HG03045 (cell line): ENCODE measurements around the gene ZFP64.
"Not testable (repeated sequence)": the region's sequence is repeated elsewhere in the genome, so short reads cannot be mapped to it uniquely, and the experiment has no call there.

ENCODE experiments used
- ATAC-seq: cut with Tn5 transposase; IDR thresholded peaks from one replicate; pipeline ENCODE4 v1.9.1; 2021; ENCODE audit warnings: mild to moderate bottlenecking, moderate library complexity; ENCODE audit not compliant: unreplicated experiment

ZFP64 gene

GRCh38 chr20:52207020-52207810 is 15.6 kb upstream of the ZFP64 start:
- ATAC-seq, result no peak

DNA sequence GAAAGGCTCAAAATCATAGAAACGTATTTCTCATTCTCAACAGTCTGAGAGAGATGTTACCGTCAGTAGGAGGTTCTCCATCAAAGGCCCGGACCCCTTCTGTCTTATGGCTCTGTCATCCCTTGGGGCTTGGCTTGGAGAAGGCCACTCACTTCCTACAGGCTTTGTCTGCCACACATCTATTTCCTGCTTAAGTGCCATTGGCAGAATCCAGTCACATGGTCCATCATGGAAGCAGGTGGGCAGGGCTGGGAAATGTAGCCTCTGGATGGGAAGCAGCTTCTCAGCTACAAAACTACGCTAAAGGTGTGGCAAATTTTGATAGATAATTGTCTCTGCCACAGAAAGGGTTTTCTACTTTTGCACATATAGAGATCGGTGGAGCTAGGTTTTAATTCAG is 12.6 kb upstream of the ZFP64 start:
- no peak for ATAC-seq

DNA sequence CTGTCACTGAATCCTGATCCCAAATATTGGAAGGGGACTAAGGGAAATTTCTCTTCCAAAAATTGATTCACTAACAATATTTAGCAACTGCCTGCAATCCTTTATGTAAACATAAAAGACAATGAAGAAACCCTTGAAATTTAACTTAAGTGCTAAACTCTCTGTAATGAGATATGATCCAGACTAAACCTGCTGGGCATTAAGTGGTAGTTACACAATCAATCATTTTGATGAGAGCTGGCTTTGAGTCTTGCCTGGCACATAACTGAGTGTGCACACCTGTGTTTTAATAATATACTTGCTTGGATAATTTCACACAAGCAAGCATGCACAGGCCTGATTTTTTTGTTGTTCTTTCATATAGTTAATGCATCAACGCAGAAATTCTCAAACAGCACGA is 9.8 kb upstream of the ZFP64 start:
- ATAC-seq, result no peak

DNA sequence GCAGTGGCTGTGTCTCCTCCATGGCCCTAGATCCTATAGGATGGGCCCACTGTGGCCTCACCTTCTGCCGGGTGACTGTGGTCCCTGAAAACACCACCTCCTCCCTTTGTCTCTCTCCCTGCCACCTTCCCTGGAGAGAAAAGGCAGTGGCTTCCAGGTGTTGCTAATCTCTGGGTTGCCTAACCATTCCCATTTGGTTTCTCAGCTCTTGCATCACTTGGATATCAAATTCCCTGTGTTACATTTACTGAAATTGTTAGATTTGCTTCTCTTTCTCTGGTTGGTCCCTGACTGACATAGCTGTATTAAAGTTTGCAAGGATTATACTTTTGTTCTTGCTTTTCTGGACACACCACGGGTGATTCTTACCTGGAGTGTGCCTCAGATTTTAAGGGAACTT is 9.3 kb upstream of the ZFP64 start:
- no peak for ATAC-seq

- ATAC-seq, result no peak
Measured at GRCh38 chr20:52196845-52197244, 5.3 kb upstream of the ZFP64 start.

- ATAC-seq, result no peak
Measured at GRCh38 chr20:52193886-52194545, 2.4 kb upstream of the ZFP64 start.

DNA sequence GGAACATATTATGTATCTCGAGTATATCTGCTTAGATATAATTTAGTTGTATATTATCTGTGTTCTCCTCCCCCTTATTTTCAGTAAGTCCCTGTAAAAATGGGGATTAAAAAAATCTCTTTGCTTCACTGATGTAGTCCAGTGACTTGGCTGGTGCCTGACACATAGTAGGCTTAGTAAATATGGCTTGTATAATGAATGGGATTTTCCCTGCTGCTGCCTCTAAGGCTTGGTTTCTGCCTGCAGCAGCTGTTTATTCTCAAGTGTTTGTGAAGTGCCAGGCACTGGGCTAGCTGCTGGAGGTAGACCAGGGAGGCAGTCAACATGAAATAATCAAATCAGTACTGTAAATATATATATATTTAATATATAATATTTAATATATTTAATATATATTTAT is 1.6 kb upstream of the ZFP64 start:
- ATAC-seq, result no peak

- not testable (repeated sequence) for ATAC-seq
Measured at GRCh38 chr20:52192719-52193007, 1.1 kb upstream of the ZFP64 start.

DNA sequence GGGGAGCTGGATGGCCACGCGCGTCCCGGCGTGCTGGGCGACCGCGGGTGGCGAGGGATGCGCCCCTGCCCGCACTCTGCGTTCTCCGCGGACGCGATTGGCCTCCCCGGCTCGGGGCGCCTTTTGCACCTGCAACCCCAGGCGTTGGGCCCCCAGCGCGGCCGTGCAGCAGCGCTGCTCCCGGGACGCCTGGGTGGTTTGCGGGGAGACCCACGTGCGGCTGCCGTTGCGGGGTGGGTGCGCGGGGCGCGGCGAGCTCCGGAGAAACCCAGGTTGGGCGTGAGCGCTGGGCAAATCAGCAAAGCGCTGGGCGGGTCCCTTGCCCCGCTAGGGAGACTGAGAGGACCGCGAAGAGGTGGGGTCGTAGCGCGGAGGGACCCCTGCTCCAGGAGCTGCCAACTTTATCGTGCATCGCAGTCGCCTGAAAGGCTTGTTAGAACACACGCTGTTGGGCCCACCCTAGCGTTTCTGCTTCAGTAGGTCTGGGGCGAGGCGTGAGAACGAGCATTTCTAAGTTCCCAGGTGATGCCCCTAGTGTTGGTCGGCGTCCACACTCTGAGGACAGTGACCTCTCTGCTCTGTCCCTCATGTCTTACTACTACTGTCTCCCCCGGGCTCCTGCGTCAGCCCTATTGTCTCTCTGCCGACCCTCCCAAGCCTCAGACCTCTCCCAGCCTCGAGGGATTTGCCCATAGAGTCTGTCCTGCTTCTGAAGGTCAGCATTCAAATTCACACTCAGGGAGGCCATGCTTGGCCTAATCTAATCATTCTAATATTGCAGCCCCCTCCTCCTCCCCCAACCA is 538 bp upstream of the ZFP64 start:
- peak; percentile 45 for ATAC-seq

DNA sequence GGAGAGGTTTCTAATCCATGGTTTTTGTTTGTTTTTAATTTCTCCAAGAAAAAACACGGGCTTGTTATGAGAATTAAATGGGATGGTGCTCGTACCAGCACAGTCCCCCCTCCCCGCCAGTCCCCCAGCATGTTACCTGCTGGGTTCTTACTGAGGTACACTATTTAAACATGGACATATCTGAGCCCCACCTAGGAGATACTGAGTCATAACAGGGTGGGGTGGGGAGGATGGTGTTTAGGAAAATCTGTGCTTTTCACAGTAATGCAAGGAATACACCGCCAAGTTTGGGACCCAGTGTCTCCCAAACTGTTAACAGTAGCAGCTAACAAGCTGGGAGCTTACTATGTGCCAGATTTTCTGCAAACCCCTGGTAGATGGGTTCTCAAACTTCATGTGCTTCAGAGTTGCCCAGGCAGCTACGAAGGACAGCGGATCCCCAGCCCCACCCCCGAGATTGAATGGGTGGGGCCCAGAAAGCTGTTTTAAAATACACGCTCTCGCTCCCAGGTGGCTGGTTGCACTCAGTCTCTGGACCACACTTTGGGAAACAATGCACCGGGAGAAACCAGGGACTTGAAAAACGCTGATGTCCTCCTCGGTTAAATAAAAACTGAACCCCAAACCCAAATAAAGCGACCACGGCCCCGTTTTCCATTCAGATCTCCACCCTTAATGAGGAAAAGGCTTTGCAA is 995 bp downstream of the ZFP64 start:
- ATAC-seq, result no peak

DNA sequence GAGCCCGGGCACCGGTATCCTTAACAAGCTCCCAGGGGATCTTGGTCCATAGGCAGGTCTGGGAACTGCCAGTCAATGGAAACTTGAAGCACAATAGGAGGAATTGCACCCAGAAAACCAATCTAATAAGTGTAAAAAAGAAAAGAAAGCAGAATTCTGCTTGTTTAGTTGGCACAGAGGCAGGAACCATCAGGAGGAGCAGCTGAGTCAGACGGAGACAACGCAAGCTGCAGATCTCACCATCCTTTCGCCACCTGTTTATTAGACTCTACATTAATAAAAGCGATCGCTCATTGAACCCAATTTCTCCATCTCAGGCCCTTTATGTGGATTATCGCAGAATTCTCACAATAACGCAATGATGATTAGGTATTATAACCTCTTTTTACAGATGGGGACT is 9.8 kb downstream of the ZFP64 start:
- ATAC-seq, result no peak

- no peak for ATAC-seq
Measured at GRCh38 chr20:52180180-52180840, 11.3 kb downstream of the ZFP64 start.

DNA sequence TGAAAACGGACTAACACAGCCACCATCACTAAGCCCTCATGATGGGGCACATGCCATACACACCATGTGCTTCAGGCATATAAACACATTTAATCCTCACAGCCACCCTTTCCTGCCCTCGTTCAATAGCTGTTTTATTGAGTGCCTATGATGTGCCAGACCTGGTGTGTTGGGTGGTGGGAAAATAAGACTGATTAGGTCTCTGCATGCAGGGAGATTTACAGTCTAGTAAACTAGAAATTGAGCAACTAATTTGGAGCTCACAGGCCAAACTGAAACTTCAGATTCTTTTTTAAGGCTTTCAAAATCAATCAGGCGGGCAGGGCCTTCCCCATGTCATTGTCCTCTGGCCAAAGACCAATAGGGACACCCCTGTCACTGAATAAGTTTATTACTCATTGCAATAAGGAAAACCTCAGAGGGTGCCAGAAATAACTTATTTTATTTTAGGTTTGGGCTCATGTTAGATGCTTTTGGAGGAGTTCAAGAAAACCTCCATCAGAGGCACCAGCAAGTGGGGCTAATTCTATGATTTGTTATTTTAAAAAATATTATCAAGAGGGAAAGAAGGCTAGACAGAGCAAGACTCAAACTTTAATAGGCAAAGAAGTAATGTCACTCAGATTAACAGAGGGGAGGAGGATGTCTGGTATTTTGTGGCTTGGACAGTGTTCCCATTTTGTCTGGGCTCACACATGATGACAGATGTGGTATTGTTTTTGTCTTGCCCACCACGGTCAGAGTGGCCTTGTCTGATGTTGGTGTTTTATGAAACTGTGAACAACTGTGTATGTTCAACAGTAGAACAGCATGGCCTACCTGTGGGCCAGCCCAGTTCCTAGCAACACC is 12.0 kb downstream of the ZFP64 start:
- peak; percentile 86 for ATAC-seq

GRCh38 chr20:52178691-52179090 is 12.9 kb downstream of the ZFP64 start:
- ATAC-seq, result no peak

GRCh38 chr20:52175840-52176239 is 15.7 kb downstream of the ZFP64 start:
- no peak for ATAC-seq

DNA sequence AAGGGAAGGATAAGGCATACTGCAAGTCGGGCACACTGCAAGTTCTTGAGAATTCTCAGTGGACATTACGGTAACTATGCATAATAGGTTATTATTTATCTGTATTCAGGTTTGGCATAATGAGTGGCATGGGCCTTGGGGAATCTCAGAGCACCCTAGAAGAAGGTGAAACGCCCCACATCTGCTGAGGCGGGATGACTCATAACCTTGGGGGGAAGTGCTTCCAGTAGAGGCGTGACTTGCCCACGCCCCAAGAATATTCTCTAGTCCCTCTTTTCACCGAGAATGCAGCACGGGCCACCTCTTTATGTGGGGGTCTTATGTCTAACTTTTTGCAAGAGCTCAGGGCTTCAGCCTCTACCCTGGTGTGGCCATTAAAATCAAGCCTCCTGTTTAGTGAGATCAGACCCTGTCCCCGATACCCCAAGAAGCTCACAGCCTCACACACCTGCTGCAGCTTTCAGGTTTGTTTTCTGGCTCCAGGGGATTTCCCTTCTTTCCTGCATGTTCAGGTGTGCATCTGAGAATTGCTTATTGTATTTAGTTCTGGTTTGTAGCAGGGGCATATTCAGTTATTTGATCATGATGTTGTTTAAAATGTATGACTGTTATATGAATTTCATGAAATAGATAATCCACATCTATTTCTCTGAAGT is 19.1 kb downstream of the ZFP64 start:
- peak; percentile 84 for ATAC-seq

- ATAC-seq, result no peak
Measured at GRCh38 chr20:52171025-52171424, 20.6 kb downstream of the ZFP64 start.

DNA sequence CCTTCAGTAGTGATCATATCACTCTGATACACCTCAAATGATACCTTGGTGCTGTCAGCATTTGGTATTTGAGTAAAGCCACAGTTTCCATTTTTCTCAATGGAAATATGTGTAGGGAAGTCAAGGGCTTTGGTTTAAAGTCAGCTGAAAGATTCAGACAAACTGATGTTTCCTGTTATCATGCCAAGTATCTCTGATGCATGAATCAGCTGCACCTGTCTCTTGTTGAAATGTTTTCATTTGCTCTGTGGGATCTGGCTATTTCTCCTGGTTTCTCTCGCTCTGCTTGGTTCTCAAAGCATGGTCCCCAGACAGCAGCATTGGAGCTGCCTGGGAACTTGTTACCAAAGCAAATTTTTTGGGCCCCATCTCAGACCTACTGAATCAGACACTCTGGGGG is 23.5 kb downstream of the ZFP64 start:
- ATAC-seq, result no peak

DNA sequence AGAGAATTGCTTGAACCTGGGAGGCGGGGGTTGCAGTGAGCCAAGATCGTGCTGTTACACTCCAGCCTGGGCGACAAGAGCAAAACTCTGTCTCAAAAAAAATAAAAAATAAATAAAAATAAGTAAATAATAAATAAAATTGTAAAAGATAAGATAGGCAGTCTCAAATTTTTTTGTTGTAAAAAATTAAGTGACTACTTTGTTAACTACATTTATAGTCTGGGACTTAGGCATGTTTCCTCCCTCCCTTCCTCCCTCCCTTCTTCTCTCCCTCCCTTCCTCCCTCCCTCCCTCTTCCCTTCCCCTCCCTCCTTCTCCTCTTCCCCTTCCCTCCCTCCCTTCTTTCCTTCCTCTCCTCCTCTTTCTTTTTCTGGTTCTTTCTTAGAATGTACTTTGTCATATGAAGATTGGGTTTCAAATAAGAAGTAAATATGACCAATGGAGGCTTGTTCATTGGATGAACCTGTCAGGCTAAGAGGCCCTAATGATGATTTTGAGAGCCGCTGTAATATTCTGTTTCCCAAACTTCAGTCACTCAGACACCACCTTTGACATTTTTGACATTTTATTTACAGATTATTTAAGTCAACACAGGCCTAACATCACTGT is 24.2 kb downstream of the ZFP64 start:
- ATAC-seq, result no peak
